Measurements from ENCODE around the gene TUBE1.

GRCh38 chr6:112085286-112086065 lies 1.8 kb downstream of the TUBE1 start:
- TF ChIP-seq PATZ1 (CRISPR knock-in tag; IDR thresholded peaks at IDR 0.05; ENCODE audit: borderline replicate concordance) = no peak
- TF ChIP-seq SNAI2 (CRISPR knock-in tag; IDR thresholded peaks at IDR 0.05) = no peak
- no peak for TF ChIP-seq ZNF70 (CRISPR knock-in tag; IDR thresholded peaks at IDR 0.05)
- no peak for TF ChIP-seq ARNTL (CRISPR knock-in tag; IDR thresholded peaks at IDR 0.05; ENCODE audit: borderline replicate concordance, low read depth)
- TF ChIP-seq TSHZ2 (CRISPR knock-in tag; IDR thresholded peaks at IDR 0.05) = no peak
- no peak for TF ChIP-seq TCF4 (CRISPR knock-in tag; IDR thresholded peaks at IDR 0.05; ENCODE audit: borderline replicate concordance)
- no peak for TF ChIP-seq PPARA (CRISPR knock-in tag; IDR thresholded peaks at IDR 0.05; ENCODE audit: borderline replicate concordance)
- TF ChIP-seq, protein P1, sequence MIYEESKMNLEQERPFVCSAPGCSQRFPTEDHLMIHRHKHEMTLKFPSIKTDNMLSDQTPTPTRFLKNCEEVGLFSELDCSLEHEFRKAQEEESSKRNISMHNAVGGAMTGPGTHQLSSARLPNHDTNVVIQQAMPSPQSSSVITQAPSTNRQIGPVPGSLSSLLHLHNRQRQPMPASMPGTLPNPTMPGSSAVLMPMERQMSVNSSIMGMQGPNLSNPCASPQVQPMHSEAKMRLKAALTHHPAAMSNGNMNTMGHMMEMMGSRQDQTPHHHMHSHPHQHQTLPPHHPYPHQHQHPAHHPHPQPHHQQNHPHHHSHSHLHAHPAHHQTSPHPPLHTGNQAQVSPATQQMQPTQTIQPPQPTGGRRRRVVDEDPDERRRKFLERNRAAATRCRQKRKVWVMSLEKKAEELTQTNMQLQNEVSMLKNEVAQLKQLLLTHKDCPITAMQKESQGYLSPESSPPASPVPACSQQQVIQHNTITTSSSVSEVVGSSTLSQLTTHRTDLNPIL (CRISPR knock-in tag; IDR thresholded peaks at IDR 0.05; ENCODE audit: low read depth) = no peak
- no peak for TF ChIP-seq ESRRG (CRISPR knock-in tag; IDR thresholded peaks at IDR 0.05)

Measured in SK-N-SH treated with all-trans-retinoic acid at 6 μM for 48 hours (cell line).